LHCN-M2 (cell line): ENCODE data around the gene AFF3. TPM values are rescaled to one million over a fixed set of nuclear protein-coding genes. Genes with fewer than 3 reads are reported as not detected.
"Not testable (repeated sequence)": the region's sequence is repeated elsewhere in the genome, so short reads cannot be mapped to it uniquely, and the experiment has no call there.

Source experiments
- DNase-seq: peaks from one replicate; pipeline ENCODE4 v3.0.0-alpha.2; 2012; ENCODE audit warnings: low read depth
- total RNA-seq: library from RNA; depleted of rRNA; stranded (reverse); fragments of >200 nt; gene quantifications from 2 replicates; pipeline ENCODE4 v1.2.3, GENCODE V29; 2014

Gene AFF3
- total RNA-seq, 1 experiment from 2014 or later: under 0.01 TPM

- DNase-seq: no peak
These were observed 34.3 kb downstream of the AFF3 start for GRCh38 chr2:100107906-100108647.

DNA sequence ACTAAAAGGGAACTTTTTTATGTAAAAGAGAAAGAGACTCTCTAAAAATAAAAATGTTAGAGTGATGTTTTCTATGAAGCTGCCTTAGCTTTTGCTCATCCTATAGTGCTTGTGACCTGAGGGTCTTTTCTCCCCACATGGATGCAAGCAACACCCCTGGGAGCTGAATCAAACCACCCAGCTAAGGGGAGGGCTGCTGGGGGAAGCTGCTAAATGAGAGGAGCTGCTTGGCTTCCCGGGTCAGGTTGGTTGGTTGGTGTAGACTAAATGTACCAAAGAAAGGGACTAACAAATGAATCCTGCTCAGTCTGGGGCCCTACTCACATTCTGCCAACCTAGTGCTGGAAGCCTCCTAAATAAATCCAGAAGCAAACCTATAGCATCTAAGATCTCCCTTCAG lies 35.0 kb downstream of the AFF3 start:
- no peak for DNase-seq

- DNase-seq: no peak
These were observed 35.9 kb downstream of the AFF3 start for GRCh38 chr2:100106460-100106859.

DNA sequence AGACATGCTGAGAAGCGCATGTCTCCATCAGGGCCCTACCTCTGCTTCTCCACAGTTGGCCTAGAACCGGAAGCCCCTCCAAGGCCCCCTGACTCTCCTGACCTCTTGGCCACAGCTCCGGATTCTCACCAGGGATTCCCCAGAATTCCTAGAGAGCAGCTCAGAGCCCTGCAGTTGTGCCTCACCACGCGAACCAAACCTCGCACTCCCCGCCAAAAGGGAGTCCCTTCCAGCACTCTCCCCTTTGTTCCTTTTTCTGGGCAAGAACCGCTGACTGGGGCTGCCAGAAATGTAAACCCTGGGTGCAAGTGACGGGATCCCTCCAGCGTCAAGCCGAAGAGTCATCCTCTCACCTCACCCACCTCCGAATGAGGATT lies 36.7 kb downstream of the AFF3 start:
- no peak for DNase-seq

DNA sequence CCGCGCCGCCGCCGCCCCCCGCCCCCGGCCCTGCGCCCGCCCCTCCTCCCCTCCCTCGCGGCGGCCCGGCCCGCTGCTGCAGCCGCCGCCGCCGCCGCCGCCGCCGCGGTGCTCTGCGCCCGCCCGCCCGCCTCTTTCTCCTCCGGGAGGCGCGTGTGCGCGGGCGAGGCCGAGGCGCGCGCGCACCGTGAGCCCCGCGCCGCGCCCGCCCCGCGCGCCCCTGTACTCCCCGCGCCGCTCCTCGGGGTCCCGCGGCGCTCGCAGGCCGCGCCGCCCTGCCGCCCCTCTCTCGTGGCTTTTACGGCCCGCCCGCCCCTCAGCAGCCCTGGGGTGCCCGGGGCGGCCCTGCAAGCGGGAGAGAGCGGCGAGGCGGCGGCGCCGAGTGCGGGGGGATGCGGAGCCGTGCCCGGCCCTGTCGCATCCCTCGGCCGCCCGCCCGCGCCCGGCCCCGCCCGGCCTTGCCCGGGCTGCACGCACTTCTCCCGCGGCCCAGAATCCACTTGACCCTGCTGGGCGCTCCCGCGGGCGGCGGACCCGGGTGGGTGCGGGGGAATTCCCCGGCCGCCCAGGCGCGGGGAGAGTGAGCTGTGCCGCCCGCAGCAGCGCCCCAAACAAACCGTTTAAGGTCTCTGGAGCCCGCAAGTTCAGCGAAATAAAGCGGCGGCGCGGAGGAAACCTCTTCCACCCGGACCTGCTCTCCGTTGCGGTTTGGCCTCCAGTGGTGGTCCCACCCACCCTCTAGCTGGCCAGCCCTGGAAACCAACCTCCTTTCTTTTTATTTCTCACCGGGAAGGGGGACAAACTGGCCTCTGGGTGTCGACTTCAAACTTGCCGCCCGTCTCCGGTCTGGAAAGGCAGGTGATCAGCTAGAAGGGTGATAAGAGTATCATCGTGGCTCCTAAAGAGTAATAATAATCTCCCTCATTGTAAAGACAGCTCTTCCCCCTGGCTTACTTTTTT lies 37.4 kb downstream of the AFF3 start:
- DNase-seq: no peak

GRCh38 chr2:100104265-100104664 lies 38.1 kb downstream of the AFF3 start:
- not testable (repeated sequence) for DNase-seq

- not testable (repeated sequence) for DNase-seq
These were observed 38.7 kb downstream of the AFF3 start for GRCh38 chr2:100103527-100104252.

DNA sequence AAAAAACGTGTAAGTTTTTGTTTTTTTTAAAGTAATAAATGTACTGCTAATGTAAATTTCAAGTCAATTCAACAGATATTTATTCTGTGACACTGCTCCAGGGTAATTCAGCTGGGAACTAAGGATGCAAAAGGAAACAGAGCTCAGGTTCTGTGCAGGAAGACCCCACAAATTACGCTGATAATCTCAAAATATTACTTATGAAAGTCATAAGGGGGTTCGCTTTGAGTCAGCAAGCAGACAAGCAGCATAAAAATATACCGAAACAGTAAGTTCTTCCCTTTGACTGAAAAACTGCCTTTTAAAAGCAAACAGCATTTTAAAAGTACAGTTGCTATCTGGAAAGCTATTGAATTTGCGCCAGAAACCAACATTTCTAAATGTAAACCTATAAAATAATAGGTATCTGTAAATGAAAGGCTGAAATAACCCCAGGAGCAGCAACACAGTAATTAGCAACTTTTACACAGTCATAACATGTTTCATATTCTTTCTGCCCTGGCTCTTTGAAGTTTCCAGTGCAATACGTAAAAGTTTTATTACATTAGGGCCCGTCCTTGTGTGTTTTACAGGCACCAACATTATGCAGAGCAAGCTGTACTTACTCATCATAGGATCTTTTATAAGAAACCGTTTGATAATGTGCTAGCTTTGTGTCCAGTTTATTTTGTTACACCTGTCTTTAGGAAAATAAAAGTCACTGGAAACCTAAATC lies 39.8 kb downstream of the AFF3 start:
- DNase-seq: not testable (repeated sequence)

DNA sequence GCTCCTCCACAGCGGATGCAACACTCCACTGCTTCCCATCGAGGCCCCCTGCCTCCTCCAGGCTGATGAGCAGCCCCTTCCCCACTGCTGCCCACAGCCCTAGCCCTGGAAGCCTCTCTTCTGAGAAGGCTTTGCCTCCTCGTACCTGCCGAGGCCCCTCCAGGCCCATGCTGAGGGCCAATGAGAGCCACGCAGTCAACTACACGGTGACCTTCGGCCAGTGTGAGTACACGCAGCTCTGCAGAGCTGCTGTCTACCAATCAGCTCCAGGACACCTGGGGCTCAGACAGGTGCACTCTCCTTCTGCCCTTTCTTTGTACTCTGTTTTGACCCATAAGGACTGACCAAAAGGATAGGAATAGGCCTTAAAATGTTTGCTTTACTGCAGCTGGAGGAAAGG lies 43.5 kb downstream of the AFF3 start:
- DNase-seq: not testable (repeated sequence)

GRCh38 chr2:100097611-100098294 lies 44.6 kb downstream of the AFF3 start:
- DNase-seq: not testable (repeated sequence)

DNA sequence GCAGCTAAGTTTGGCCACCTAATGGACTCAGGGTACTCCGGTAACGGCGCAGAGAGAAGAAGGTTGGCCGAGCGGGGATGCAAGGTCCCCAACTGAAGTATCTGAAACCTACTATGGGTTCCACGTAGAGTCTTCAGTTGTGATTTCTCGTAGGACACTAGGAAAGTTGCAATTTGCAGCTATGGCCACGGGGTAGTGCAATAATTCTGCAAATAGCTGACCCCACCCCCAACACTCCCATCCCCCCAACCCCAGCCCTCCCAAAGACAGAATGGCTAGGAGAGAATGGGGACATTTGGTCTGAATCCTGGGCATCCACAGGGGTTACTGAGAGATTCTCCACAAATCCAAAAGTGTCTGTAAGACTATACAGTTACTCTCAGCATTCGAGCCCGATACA lies 46.5 kb downstream of the AFF3 start:
- not testable (repeated sequence) for DNase-seq

DNA sequence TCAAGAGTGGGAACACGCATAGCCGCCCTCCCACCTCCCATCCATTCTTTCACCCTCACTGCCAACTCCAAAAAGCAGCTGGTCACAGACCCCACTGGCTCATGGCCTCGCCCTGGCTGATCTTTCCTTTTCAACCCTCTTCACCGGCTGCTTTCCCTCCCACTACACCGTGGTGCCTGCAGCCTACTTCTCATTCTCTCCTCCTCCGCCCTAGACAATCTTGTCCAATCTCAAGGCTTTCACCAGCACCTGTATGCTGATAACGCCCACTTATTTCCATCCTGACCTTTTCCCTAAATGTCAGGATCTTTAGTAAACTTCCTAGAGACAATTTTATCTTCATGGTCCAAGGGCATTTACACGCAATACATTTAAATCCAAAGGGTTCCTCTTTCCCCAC lies 50.6 kb downstream of the AFF3 start:
- not testable (repeated sequence) for DNase-seq

DNA sequence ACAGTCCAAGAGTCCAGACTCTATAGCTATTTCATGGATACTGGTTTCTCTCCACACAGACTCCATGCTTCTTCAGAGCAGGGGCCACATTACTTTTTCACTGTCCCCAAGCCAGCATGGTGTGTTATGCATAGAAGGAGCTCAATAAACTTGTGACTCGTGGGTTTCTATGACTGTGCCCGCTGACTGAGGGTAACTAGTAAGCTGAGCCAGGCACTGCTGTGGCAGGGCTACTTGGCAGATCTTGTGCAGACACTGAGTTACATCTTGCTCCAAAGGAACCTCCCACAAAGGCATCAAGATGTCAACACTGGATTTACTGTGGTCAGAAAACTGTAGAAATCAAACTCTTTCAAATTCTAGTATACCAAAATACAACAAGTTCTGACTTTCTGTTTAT lies 56.6 kb downstream of the AFF3 start:
- DNase-seq: not testable (repeated sequence)

DNA sequence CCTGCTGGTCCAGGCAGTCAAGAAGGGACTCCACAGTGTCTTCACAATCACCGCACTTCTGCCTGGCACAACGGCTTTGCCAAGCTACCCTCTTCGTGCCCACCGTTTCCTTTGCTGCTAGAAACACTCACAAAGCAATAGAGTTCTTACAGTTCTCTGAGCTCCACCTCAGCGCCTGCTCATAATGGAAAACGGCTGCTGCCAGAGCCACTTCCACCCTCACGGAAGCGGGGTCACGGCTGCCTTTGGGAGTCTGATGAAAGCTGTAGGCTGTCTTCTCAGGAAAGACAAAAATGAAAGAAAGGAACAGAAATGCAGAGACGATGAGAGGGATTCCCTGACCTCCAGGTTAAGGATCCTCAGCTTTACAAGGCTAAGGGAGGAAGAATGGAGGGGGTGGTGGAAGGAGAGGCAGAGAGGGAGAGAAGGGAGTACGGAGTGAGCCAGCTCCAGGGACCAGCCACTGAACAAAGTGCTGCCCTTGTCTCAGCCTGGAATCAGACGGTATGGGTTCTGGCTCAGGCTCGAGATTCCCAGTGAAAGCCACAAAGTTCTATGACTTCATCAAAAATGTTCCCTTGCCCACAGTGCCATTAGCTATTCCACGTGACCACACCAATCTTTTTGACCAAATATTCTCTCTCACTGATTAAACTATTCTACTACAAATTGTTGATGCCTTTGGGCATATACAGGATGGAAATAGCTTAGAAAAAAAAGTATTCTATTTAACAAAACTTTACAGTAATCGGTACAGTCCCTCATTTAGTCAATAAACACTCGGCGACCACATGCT lies 58.8 kb downstream of the AFF3 start:
- not testable (repeated sequence) for DNase-seq

- not testable (repeated sequence) for DNase-seq
These were observed 60.0 kb downstream of the AFF3 start for GRCh38 chr2:100082302-100082978.

DNA sequence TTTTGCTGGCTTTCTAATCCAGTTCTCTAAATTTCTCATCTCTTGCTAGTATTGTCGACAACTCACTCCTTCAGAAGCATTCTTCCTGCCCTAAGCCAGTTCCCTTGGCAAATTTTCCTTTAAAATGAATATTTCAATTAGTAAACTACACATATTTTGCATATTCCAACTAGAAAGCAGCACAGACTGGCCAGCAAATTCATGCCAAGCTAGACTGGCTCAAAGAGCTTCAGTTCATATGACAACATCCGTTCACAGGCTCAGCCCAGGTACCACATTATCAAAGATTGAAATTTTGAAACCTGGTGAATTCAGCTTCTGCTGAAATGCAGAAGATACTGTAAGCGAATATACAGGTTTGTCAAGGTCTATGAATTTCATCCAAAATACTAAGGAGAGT lies 64.5 kb downstream of the AFF3 start:
- DNase-seq: no peak

GRCh38 chr2:100077456-100077855 lies 64.9 kb downstream of the AFF3 start:
- DNase-seq: no peak

GRCh38 chr2:100075532-100075931 lies 66.9 kb downstream of the AFF3 start:
- DNase-seq: no peak

DNA sequence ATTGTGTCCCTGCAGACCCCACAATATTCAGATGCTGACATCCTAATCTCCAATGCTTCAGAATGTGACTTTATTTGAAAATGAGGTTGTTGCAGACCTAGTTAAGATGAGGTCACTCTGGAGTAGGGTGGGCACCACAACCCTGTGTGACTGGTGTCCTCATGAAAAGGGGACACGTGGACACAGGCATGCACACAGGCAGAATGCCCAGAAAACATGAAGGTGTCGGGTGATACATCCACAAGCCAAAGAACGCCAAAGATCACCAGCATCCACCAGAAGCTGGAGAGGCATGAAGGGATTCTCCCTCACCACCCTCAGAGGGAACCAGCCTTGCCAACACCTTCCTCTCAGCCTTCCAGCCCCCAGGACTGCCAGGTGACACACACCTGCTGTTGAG lies 69.3 kb downstream of the AFF3 start:
- DNase-seq: no peak
